DOHH2 (cell line): ENCODE data around the gene RRBP1.

Experiments used
- H3F3A ChIP-seq: fragments of 200-600 bp; sonication (generic), shearing (Covaris generic); 2 replicates; pipeline ENCODE4 v1.6.0; 2016; ENCODE audit warnings: antibody characterized with exemption, mild to moderate bottlenecking; ENCODE audit not compliant: control insufficient read depth, insufficient read depth
- H3K27ac ChIP-seq: fragments of 200-600 bp; sonication (generic); 2 replicates; pipeline ENCODE4 v1.5.1; 2014; ENCODE audit warnings: low read depth, mild to moderate bottlenecking, low read length, moderate library complexity
- H3K27me3 ChIP-seq: fragments of 200-600 bp; sonication (generic); 2 replicates; pipeline ENCODE4 v1.6.1; 2014; ENCODE audit warnings: mild to moderate bottlenecking, low read length, mixed read lengths; ENCODE audit not compliant: control insufficient read depth
- H3K36me3 ChIP-seq: fragments of 200-600 bp; sonication (generic); 2 replicates; pipeline ENCODE4 v1.6.1; 2014; ENCODE audit warnings: mild to moderate bottlenecking, low read length, moderate library complexity, mixed read lengths; ENCODE audit not compliant: control insufficient read depth
- H3K4me1 ChIP-seq: fragments of 200-600 bp; sonication (generic); 2 replicates; pipeline ENCODE4 v1.6.1; 2014; ENCODE audit warnings: mild to moderate bottlenecking, low read length, mixed read lengths; ENCODE audit not compliant: control insufficient read depth
- H3K4me2 ChIP-seq: fragments of 200-600 bp; sonication (generic); 2 replicates; pipeline ENCODE4 v1.6.0; 2014; ENCODE audit warnings: mild to moderate bottlenecking, low read length, moderate library complexity
- H3K4me3 ChIP-seq: fragments of 200-600 bp; sonication (generic); 2 replicates; pipeline ENCODE4 v1.5.1; 2014; ENCODE audit warnings: mild to moderate bottlenecking, low read length, mixed read lengths
- H3K79me2 ChIP-seq: fragments of 200-600 bp; sonication (generic); 2 replicates; pipeline ENCODE4 v1.6.1; 2014; ENCODE audit warnings: mild to moderate bottlenecking, low read length, mixed read lengths; ENCODE audit not compliant: control insufficient read depth
- H3K9me2 ChIP-seq: fragments of 200-600 bp; sonication (generic); replicated peaks from 2 replicates; pipeline ENCODE4 v1.6.1; 2014; ENCODE audit warnings: mild to moderate bottlenecking, low read length, mixed read lengths; ENCODE audit not compliant: control insufficient read depth
- H3K9me3 ChIP-seq: fragments of 200-600 bp; sonication (generic); 2 replicates; pipeline ENCODE4 v1.6.1; 2014; ENCODE audit warnings: antibody characterized with exemption, low read length, mixed read lengths; ENCODE audit not compliant: control insufficient read depth, insufficient read depth
- H4K20me1 ChIP-seq: fragments of 200-600 bp; sonication (generic); 2 replicates; pipeline ENCODE4 v1.6.0; 2014; ENCODE audit warnings: low read depth, mild to moderate bottlenecking, antibody characterized with exemption, low read length, moderate library complexity; ENCODE audit not compliant: control insufficient read depth, insufficient read depth
- EZH2phosphoT487 ChIP-seq: fragments of 200-600 bp; sonication (generic); IDR thresholded peaks from 2 replicates; pipeline ENCODE4 v1.6.1; 2017; ENCODE audit warnings: borderline replicate concordance, mild to moderate bottlenecking, antibody characterized with exemption, low read length, moderate library complexity, mixed read lengths
- TF ChIP-seq, protein P1 (sequence below): fragments of 200-600 bp; sonication (generic); IDR thresholded peaks from one replicate; pipeline ENCODE4 v1.5.1; 2014; ENCODE audit warnings: antibody characterized with exemption, mild to moderate bottlenecking, low read depth, low read length; ENCODE audit not compliant: poor library complexity, severe bottlenecking

RRBP1 gene

DNA sequence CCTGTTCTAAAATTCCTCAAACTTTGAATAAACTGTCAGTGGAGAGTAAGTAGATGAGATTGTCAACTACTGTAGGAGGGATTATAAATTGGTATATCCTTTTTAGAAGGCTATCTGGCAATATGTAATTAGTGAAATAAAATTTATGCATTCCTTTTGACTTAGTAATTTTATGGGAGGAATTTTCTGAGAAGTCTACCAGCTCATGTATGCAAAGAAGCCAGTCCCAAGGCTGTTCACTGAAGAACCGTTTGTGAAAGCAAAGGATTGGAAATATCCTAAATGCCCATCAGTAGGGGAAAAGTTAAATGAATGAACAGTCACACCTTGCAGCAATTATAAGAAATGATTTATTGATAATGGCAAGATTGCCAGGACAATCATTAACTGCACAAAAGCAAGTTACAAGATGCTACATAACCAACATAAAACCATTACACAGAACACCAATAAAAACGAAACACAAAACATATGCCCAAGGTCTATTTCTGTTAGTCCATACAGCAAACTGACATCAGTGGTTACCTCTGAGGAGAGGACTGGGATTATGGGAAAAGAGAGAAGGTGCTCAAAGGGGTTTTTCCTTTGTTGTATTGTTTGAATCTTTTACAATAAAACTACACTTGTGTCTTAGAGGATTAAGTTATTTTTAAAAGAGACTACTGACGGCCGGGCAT, 116.7 kb downstream of the RRBP1 start:
- Histone ChIP-seq H3K4me1 (peaks cover 7% of the 10 kb centered on the region), H3K27ac (no peak overlapping the region)

More for the DNA sequence above, 116.7 kb downstream of the RRBP1 start:
- H3K4me3 ChIP-seq, result no peak overlapping the region
- TF ChIP-seq, protein P1, sequence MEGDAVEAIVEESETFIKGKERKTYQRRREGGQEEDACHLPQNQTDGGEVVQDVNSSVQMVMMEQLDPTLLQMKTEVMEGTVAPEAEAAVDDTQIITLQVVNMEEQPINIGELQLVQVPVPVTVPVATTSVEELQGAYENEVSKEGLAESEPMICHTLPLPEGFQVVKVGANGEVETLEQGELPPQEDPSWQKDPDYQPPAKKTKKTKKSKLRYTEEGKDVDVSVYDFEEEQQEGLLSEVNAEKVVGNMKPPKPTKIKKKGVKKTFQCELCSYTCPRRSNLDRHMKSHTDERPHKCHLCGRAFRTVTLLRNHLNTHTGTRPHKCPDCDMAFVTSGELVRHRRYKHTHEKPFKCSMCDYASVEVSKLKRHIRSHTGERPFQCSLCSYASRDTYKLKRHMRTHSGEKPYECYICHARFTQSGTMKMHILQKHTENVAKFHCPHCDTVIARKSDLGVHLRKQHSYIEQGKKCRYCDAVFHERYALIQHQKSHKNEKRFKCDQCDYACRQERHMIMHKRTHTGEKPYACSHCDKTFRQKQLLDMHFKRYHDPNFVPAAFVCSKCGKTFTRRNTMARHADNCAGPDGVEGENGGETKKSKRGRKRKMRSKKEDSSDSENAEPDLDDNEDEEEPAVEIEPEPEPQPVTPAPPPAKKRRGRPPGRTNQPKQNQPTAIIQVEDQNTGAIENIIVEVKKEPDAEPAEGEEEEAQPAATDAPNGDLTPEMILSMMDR, result no peak
- TF ChIP-seq EZH2phosphoT487, result no peak
- H3K4me2 ChIP-seq, result no peak overlapping the region
- peaks cover 5% of the 10 kb centered on the region; the same call in 1 of the 2 replicates for H3F3A ChIP-seq
- H3K79me2 ChIP-seq, result peaks cover 2% of the 10 kb centered on the region
- H3K27me3 ChIP-seq, result peaks cover 13% of the 10 kb centered on the region
- no peaks in the 10 kb centered on the region for H3K9me3 ChIP-seq
- H3K9me2 ChIP-seq, result no peaks in the 10 kb centered on the region
- H3K36me3 ChIP-seq, result no peaks in the 10 kb centered on the region; the same call in 1 of the 2 replicates
- H4K20me1 ChIP-seq, result no peaks in the 10 kb centered on the region
